Stimulated activated CD8-positive, alpha-beta memory T cell treated with anti-CD3 and anti-CD28 coated beads, Interleukin-15, amount 100 ng/mL, for 48 hours (primary cell): ENCODE results near the gene PKM.
A peak's percentile ranks its signal among the peaks of the same experiment; 100 is the strongest.

Source experiments
- DNase-seq, 2 donors: peaks; one replicate each; pipeline ENCODE4 v3.0.0-alpha.2; 2020; ENCODE audit warnings: low read depth in 2 of 2

Gene PKM

DNA sequence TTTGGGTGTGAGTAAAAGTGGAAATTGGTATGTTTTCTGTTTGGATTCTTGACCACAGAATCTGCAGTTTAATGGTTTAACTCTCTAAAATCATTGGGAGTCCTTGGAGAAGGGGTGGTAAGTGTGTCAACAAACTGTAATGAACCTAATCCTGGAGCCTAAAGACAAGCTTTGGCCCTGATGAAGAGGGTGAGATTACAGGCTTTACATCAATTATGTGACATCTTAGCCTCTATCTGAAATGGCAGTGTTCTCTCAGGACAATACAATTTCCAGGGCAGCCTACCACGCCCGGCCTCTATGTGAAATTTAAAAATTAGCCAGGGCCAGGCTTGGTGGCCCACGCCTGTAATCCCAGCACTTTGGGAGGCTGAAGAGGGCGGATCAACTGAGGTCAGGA lies 4.3 kb upstream of the PKM start:
- no peak for DNase-seq

GRCh38 chr15:72233769-72234168 lies 2.8 kb upstream of the PKM start:
- DNase-seq, result no peak

GRCh38 chr15:72231833-72232478 lies 966 bp upstream of the PKM start:
- peak in 1 of 2 donors; percentile 20 for DNase-seq

DNA sequence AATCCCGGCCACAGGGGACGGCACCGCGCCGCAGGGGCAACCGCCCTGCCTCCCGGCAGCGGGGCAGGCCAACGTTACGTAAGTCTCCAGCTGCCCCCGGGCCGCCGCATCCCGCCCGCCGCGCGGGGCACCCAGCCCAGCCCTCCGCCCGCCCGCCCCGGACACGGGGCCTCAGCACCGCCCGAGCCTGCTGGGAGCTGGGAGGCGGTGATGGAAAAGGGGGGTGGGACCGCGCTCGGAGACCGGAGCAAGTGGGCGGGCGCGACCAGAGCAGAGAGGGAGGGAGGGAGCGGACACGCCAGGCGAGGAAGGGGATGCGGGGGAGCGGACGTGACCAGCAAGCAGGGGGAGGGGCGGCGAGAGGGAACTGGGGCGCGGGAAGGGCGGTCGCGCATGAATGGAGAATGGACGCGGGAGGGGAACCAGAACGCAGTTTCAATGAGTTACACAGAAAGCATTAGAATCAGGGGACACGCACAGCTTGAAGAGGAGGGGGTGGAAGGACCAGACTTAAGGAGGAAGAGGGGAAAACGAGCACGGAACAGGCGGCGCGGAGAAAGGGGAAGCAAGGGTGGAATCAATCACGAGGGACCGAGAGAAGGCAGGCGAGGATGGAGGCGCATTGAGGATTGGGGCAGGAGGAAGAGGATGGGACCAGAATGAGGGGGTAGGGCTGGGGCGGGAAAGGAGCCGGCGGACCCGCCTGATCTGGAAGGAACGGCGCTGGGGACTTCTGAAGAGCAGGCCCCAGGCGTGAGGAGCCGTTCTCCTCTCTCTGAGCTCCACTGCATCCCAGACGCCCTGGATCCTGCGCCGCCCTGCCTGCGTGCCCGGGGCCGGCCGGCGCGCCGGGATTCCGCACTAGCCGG lies 559 bp downstream of the PKM start:
- DNase-seq, result peak; percentile 81 to 83

GRCh38 chr15:72229947-72230196 lies 1.1 kb downstream of the PKM start:
- no peak for DNase-seq

GRCh38 chr15:72229076-72229946 lies 1.7 kb downstream of the PKM start:
- peak in 1 of 2 donors; percentile 15 for DNase-seq

DNA sequence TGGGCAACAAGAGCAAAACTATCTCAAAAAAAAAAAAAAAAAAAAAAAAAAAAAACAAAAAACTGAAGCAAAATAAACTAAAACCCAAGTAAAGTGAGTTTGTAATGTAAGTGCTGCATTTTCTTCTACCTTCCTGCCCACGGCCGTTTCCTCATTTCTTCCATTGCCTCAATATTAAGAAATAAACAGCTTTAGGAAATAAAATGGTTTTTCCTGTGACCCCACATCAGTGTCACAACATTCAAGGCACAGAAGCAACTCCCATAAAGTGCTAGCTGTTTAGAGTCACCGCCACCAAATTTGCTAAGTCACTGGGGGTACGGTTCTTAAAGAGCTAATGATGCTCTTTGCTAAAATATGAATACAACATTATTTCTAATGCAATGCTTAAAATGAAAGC lies 3.3 kb downstream of the PKM start:
- no peak for DNase-seq

DNA sequence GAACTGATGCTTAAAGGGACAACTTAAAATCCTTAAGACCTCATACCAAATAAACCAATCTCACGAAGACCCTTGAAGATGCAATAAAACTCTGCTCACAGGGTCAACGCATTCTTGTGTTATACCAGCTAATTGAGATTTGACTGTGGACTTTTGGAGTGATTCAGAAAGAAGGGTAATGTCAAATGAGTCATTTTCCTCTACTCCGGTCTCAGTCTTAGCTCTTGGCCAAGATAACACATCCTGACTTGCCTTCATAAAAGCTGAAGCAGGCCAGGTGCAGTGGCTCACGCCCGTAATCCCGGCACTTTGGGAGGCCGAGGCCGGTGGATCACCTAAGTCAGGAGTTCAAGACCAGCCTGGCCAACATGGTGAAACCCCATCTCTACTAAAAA lies 3.8 kb downstream of the PKM start:
- DNase-seq, result peak; percentile 26 to 51

DNA sequence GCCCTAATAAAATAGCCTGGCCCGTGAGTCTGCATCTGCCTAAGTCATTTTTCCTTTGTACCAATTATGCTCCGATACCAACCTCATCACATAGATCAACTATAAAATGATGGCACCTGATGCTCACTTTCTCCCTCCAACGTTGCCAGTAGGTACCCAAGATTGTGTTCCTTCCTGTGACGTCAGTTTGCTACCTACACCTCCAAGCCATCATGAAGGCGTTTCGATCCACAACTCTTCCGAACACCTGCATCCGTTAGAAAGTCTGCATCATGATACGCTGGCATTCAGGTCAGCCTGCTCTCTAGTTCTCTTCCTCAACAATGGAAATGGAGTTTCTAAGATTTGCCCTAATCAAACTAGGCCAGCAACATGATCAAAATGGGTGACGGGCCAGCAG lies 7.7 kb downstream of the PKM start:
- no peak for DNase-seq

GRCh38 chr15:72222393-72222792 lies 8.6 kb downstream of the PKM start:
- no peak for DNase-seq

GRCh38 chr15:72220687-72221086 lies 10.3 kb downstream of the PKM start:
- no peak for DNase-seq

DNA sequence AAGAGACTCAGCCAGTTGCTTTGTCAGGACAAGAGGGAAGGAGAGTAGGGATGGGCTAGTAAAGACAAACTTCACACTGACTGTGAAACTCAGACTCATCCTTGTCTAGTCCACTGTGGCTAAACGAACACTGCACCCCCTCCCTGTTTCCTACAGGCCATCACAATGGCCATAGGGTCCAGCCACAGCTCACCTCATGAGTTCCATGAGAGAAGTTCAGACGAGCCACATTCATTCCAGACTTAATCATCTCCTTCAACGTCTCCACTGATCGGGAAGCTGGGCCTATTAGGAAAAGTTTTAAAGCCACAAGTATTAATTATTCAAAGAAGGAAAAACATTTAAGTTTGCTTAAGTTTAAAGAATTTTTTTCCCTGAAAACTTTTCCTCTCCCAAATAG lies 13.8 kb downstream of the PKM start:
- no peak for DNase-seq

DNA sequence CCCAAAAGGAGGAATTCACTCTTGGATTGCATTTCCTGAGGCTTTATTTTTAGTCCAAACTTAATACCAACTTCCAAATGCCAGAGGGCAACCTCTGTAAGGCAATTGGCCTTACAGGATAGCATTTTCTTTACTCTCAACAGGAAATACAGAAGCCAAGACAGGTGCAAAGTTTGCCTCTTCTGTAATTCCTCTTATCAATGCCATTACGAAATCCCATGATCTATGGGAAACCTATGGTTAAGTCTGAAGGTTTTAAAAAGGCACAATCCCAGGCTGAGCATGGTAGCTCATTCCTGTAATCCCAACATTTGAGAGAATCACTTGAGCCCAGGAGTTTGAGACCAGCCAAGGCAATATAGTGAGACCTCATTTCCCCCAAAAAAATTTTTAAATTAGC lies 14.9 kb downstream of the PKM start:
- no peak for DNase-seq

DNA sequence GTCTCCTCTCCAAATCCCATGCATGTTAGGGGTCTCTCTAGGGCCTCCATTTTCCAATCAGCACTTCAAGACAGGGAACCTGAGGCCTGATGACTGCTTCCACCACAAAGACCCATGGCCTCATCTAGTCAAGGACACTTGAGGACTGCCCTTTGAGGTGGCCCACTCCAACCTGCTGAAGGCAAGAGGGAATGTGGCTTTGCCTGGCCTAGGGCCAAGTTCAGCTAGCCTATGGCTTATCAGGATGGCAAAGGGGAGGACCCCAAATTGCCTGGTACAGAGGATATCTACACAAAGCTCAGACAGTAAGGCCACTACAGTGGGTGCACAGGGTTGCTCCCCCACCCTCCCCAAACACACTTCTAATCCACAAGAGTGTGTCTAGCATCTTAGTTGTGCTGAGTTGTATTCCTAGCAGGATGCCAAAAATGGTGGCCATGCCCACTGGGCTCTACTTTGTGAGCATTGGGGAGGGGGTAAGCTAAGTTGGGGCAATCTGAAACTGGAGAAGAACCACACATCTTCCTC lies 23.4 kb downstream of the PKM start:
- DNase-seq, result no peak

GRCh38 chr15:72206677-72207000 lies 24.4 kb downstream of the PKM start:
- DNase-seq, result no peak

- no peak for DNase-seq
Measured at GRCh38 chr15:72205896-72206676, 24.9 kb downstream of the PKM start.

GRCh38 chr15:72205273-72205672 lies 25.7 kb downstream of the PKM start:
- DNase-seq, result no peak

- DNase-seq, result no peak
Measured at GRCh38 chr15:72203507-72203837, 27.5 kb downstream of the PKM start.

DNA sequence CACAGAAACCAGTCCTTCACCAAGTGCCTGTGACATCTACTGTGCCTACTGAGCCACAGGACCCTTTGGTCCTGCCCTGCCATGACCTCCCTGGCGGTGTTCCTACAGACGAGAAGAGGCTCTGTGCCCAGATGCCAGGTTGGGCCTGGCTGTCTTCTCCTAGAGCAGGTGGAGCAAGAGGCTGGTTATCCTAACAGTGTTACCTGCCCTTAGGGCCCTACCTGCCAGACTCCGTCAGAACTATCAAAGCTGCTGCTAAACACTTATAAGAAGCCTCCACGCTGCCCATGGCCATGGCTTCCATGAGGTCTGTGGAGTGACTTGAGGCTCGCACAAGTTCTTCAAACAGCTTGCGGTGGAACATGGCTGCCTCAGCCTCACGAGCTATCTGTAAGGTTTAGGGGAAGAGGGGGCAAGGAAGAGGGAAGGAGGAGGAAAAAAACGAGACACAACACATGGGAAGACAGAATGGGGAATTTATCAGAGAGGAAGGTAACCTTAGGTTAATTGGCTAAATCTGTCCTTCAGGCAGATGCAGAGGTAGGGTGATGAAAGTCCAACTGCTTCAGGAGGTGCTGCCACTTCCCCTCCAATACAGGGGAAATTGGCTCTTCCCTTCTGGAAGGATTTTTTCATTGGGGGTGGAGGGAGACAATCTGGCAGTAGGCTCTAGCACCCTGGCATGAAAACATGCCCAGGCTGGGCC lies 28.0 kb downstream of the PKM start:
- DNase-seq, result no peak

GRCh38 chr15:72202302-72202701 lies 28.7 kb downstream of the PKM start:
- no peak for DNase-seq

GRCh38 chr15:72201391-72201921 lies 29.5 kb downstream of the PKM start:
- no peak for DNase-seq
